HK-2 (cell line): ENCODE measurements around the gene DPYSL4.

Experiments used
- DNase-seq: peaks from one replicate; pipeline ENCODE4 v3.0.0-alpha.2; 2018; ENCODE audit not compliant: unreplicated experiment

The DPYSL4 gene

GRCh38 chr10:132178672-132179545 lies 7.8 kb upstream of the DPYSL4 start:
- DNase-seq: no peak

- DNase-seq: no peak
These were observed 7.0 kb upstream of the DPYSL4 start for GRCh38 chr10:132179551-132180392.

DNA sequence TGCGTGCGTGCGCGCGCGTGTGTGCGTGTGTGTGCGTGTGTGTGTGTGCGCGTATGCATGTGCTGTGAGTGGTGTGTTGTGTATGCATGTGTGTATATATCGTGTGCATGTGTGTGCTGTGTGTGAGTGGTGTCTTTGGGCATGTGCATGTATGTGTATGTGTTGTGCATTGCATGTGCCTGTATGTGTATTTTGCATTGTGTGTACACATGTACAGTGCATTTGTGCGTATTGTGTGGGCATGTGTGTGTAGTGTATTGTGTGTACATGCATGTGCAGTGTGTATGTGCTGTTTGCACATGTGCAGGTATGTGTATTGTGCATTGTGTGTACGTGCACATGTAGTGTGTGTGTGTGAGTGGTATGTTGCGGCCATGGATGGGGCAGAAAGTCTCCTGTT lies 6.0 kb upstream of the DPYSL4 start:
- DNase-seq: no peak

DNA sequence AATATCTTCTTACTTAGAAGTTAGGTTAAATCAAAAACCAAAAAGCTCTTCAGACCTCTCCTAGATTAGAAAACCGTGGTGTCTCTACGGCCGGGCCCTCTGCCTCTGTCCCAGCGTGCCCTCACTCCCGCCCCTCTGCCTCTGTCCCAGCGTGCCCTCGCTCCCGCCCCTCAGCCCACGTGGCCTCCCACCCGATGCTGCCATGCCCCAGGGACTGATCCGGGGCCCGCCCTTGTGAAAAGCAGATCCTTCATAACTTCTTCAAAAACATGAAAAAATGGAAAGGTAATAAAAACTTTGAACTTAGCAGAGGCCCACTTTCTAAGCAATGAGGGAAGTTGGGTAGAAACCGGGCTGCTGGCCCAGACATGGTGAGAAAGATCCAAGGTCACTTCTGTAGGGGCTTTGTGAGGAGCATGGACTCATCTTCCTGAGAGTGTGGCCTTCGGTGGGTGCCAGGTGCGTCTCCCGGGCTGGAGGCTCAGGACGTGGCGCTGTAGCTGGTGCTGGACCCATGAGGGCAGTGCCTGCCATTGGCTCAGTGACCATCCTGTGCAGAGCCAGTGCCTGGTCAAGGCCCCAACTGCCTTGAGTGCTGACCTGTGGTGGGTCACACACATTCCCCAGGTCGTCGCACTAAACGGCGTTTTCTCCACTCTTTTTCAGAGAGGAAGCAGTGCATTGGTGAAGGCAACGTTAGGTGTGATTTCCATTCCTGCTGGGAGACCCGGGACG lies 4.9 kb upstream of the DPYSL4 start:
- no peak for DNase-seq

GRCh38 chr10:132182591-132182990 lies 4.2 kb upstream of the DPYSL4 start:
- DNase-seq: no peak

DNA sequence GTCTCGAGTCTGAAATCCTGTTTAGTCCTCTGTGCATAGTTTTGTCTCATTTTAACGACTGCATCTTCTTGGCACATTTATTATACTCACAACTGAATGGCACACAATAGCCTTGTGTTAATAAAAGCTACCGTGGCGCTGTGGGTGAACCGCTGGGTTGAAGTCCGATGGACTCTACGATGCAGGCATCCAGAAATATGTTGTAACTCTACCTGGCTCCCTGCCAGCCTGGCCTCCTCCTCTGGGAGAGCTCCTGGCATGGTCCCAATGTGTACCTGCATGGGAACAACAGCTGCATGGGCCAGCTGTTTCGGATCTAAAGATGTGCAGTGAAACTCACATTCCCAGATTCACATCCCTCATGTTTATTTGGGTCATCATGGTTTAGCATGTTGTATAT lies 3.7 kb upstream of the DPYSL4 start:
- no peak for DNase-seq

- DNase-seq: no peak
These were observed 1.7 kb upstream of the DPYSL4 start for GRCh38 chr10:132184816-132185593.

DNA sequence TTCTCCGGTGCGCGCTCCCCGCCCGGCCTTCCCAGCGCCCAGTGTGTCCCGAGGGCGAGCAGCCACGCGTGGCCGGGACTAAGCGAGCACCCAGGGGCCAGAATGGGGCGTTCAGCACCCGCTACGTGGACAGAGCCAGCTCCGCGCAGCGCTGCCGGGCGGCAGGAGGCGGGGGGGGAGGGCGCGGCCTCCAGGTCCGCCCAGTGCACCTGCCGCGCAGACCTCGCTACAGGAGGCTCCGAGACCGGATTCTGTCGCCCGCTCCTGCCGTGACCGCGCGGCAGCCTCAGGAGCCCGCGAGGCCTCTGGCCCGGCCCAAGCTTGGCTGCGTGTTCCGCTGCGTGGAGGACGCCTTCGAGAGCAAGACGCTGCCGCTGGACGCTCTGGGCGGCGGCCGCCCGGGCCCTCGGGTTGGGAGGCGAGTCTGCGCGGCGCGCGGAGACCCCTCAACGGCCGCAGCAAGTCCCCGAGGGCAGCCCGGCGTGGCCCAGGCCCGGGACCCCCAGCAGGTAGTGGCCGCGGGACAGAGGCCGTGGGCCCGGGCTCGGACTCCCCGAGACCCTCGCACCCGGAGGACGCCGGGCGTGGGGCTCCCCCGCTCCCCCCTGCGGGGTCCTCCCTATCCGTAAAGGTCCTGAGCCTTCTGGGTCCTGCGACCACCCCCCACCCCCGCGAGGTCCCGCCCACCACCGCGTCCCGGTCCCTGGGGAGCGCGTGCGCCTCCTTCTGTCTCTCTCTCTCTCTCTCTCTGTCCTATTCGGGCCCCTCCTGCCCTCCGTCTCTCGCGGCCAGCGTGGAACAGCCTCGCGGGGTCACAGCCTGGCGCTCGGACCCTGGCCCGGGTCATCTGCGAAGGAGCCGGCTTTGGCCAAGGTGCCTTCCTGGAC lies 904 bp upstream of the DPYSL4 start:
- DNase-seq: peak; percentile 49

DNA sequence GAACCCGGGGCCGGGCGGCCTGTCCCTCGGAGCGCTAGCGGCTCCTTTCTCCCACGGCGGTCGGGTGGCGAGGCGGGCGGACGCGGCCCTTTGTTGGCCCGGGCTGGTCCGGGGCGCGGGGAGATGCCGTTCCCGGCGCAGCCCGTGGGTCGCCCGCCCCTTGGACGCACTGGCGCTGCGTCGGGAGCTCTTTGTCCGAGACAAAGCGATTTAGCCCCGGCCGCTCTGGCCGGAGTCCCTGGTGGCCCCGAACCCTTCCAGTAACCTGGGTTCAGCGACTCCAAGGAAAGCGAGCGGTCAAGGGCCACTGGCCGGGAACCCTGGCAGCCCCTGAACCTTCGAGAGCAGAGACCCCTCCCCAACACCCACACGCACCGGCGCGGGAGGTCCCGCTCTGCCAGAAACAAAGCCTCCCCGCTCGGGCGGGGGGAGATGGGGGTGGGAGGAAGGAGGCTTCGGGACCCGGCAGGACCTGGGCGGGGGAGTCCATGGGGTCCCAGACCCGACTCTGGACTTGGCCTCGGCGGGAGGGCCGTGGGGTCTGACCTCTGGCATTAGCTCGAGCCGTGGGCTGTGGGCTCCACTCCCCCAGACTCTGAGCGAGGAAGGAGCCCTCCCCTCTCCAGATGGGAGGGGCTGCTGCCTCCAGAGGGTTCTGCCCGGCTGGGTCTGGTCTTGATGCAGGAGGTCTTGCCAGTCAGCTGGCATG lies 836 bp downstream of the DPYSL4 start:
- DNase-seq: no peak

DNA sequence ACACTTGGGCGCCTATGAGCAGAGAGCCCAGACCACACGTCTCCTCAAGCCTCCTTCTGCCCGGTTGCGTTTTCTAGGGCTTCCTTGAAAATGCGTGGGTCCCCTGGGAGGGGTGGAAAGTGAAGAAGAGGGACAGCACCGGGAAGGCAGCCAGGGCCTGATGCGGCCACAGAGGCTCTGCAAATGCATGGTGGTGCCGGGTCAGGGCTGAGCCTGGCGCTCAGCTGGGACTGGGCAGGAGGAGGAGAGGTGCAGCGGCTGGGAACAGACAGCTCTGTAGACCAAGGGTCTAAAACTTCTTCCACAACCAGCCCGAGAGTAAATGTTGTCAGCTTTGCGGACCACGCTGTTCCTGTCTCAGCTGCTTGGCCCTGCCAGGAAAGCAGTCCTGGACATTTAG lies 1.6 kb downstream of the DPYSL4 start:
- DNase-seq: no peak

DNA sequence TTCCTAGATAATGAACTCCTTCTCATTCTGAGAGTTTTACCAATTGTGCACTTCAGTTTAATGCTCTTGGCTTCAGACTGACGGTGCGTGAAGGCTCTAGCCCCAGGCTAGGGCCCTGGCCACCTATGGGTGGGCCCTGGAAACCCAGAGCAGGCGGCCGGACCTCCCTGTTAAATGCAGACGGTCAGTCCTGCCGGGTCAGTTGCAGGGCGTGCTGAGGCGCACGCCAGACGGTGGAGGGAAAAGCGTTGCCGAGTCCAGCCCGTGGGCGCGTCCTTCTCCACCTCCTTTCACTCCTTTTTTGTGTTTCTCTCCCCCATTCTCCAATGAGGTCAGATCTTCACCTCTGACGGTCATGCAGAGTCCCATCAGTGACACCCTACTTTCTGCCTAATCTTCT lies 2.3 kb downstream of the DPYSL4 start:
- DNase-seq: no peak

DNA sequence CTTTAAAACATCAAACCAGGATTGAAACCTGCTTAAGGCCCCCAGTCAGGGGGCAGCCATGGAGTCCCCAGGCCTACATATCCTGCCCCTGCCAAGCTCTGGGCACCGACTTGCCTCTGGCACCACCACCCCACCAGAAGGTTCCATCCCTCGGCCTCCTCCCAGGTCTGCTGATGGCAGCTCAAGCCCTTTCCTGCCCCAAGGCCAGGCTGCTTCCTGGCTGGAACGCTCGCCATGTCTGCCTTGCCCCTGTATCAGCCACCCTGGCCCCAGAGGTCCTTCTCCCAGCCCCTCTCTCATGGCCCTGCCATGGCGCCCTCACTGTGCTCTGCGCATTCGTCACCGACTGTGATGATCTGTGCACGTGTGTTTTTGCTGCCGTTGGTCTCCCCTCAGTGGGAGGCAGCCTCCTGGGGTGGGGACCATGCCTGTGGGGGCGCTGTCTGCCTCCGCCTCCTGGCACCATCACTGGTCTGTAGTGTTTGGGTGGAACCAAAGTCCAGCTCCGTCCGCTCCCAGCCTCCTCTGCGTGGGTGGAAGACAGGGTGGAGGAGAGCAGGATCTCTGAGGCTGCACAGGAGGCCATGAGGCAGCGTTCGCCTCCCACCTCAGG lies 3.2 kb downstream of the DPYSL4 start:
- DNase-seq: no peak

DNA sequence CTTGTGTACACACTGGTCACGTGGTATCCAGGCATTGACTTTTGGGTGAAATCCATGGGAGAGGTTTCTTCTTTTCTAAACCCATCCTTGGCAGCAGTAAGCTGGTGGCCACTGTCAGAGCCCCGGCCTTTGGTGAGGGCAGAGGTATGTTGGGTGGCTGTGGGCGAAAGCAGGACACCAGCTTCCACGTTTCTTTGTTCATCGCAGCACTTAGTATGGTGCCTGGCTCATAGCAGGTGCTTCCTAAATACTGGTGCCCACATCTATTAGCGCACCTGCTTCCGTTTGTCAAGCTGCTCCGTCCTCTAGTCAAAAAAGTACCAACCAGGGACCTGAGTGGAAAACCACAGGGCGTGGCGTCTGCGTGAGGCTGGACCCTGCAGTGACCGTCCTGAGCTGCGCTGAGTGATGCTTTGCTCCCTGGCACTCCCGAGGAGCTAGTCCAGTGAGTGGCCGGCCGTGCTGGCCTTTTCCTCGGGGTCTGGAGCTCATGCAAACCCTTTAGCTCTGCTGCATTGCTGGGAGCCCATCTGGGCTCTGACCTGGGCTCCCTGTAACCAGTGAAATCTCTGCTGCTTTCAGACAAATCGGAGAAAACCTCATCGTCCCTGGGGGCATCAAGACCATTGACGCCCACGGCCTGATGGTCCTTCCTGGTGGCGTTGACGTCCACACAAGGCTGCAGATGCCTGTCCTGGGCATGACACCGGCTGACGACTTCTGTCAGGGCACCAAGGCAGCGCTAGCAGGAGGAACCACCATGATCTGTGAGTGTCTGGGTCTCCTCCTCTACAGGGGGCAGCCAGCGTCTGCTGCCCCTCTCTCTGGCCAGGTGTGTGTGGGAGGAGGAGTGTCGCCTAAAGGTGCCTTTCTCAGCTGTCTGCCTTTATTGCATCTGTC lies 5.6 kb downstream of the DPYSL4 start:
- DNase-seq: no peak

DNA sequence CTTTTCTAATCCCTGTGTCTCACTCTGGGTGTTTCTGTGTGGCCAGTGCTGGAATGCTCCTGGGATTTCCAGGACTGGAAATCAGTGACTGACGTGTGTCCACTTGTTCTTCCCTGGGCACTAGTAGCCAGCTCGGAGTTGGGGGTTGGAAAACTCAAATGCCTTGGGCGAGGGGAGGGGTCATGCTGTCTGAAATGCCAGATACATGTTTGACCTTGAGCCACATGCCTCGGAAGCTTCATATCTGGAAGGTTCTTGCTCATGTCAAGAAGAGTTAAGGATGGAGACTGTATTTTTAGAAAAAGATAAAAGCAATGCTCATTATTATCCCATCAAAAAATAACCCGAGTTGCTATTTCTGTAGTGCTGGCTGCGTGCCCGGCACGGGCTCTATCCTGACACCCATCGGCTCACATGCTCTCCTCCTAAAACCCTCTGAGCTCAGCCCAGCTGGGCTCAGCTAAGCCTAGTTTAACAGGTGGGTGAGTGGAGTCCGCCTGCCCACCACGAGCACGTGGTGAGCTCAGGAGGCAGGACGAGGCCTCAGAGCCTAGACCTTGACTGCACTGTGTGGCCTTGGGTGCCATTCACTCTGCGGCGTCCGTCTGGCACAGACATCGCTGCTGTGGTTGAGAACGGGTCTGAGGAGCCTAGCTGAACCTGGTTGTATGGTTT lies 6.4 kb downstream of the DPYSL4 start:
- no peak for DNase-seq

DNA sequence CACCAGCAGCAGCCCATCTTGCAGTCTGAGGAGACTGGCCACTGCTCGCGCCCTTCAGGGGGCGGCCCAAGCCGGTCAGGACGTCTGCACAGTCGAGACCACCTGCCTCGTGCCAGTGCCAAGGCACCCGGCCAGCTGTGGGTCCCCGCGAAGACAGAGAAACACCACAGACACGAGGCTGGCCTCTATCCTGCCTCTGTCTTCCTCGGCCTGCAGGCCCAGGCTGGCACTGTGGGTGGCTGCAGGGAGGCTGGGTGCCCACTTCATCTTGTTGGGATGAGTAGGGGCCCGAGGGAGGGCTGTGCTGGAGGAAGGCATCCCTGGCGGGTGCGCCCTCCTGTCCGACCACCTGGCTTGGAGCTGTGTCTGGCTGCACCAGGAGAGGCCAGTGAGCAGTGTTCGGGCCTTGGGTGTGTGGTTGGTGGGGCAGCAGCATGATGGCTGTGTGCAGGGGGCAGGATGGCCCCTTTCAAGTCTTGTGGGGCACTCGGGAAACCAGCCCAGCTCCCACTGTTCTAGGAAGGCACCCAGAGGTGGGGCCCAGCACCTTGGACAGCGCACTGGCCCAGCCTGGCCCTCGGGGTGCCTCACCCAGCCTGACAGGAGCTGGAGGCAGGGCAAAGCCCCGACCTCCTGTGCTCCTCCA lies 7.3 kb downstream of the DPYSL4 start:
- DNase-seq: peak; percentile 57

- DNase-seq: no peak
These were observed 8.0 kb downstream of the DPYSL4 start for GRCh38 chr10:132194726-132195125.

GRCh38 chr10:132195366-132196075 lies 8.8 kb downstream of the DPYSL4 start:
- no peak for DNase-seq
